Measurements from ENCODE around the gene LOXL4.

GRCh38 chr10:98224996-98225395, 43.0 kb downstream of the LOXL4 start:
- TF ChIP-seq CTCF (IDR thresholded peaks at IDR 0.05): no peak
- no peak for TF ChIP-seq POLR2A (IDR thresholded peaks at IDR 0.05)
- TF ChIP-seq EP300 (IDR thresholded peaks at IDR 0.05): no peak
